ENCODE data around the gene MAP2K1. TPM values are rescaled to one million over a fixed set of nuclear protein-coding genes. Genes with fewer than 3 reads are reported as not detected.

The MAP2K1 gene
- polyA plus RNA-seq, 1 of the 3 experiments (the other 2 are of a cell fraction) = 21.8 TPM

GRCh38 chr15:66476535-66476934, 89.8 kb downstream of the MAP2K1 start:
- H4K20me1 ChIP-seq (ENCODE audit: insufficient read depth) = no peaks in the 10 kb centered on the region
- WGBS (ENCODE audit: low lambda C conversion rate) = 86% methylated on average over 4 of the region's 4 CpGs
- DNase-seq = no peak
- no peak overlapping the region for H3K9ac ChIP-seq
- no peak overlapping the region for H2AFZ ChIP-seq (ENCODE audit: low read depth)
- no peaks in the 10 kb centered on the region for H3K9me2 ChIP-seq
- H3K27ac ChIP-seq (ENCODE audit: low read depth in 2 of 2, low read length in 1 of 2) = no peak overlapping the region
- no peaks in the 10 kb centered on the region for H3F3A ChIP-seq (replicated peaks; ENCODE audit: insufficient read depth)
- H3K9me3 ChIP-seq = no peaks in the 10 kb centered on the region
- no peak for TF ChIP-seq ELF1 (IDR thresholded peaks at IDR 0.05)
- TF ChIP-seq MXI1 (IDR thresholded peaks at IDR 0.05; ENCODE audit: low read depth, low read length) = no peak
- no peak for TF ChIP-seq RCOR1 (IDR thresholded peaks at IDR 0.05; ENCODE audit: low read length)
- no peak for TF ChIP-seq EZH2phosphoT487 (IDR thresholded peaks at IDR 0.05; ENCODE audit: borderline replicate concordance, low read depth)
- TF ChIP-seq SMC3 (IDR thresholded peaks at IDR 0.05; ENCODE audit: low read depth, low read length) = no peak
- TF ChIP-seq PBX3 (IDR thresholded peaks at IDR 0.05) = no peak
- no peak for TF ChIP-seq GATA2 (CRISPR knock-in tag; IDR thresholded peaks at IDR 0.05)
- no peak for TF ChIP-seq JUND (IDR thresholded peaks at IDR 0.05)
- no peak for TF ChIP-seq IRF3 (IDR thresholded peaks at IDR 0.05; ENCODE audit: low read depth, low read length)
- TF ChIP-seq TAF1 (IDR thresholded peaks at IDR 0.05; ENCODE audit: borderline replicate concordance, low read depth, low read length) = no peak
- TF ChIP-seq GABPA (IDR thresholded peaks at IDR 0.05; ENCODE audit: low read depth) = no peak
- TF ChIP-seq NRF1 (IDR thresholded peaks at IDR 0.05; ENCODE audit: low read depth, low read length) = no peak
- TF ChIP-seq USF1 (IDR thresholded peaks at IDR 0.05; ENCODE audit: borderline replicate concordance, low read depth) = no peak
- TF ChIP-seq FOSL2 (IDR thresholded peaks at IDR 0.05; ENCODE audit: borderline replicate concordance, low read depth) = no peak
- no peak for TF ChIP-seq RXRA (IDR thresholded peaks at IDR 0.05; ENCODE audit: borderline replicate concordance, low read depth)
- TF ChIP-seq RFX5 (IDR thresholded peaks at IDR 0.05; ENCODE audit: low read length) = no peak
- TF ChIP-seq CTCF (IDR thresholded peaks at IDR 0.05) = no peak
- no peak for TF ChIP-seq RAD21 (IDR thresholded peaks at IDR 0.05; ENCODE audit: low read length)
- no peak for TF ChIP-seq YY1 (IDR thresholded peaks at IDR 0.05; ENCODE audit: low read depth)
- H3K36me3 ChIP-seq (replicated peaks in 1 of 2; ENCODE audit: control insufficient read depth in 1 of 2, insufficient read depth in 2 of 2, low read length in 1 of 2) = peaks cover 0 to under 1% of the 10 kb centered on the region in 2 experiments
- no peak overlapping the region for H3K4me2 ChIP-seq
- no peak overlapping the region for H3K4me3 ChIP-seq (ENCODE audit: low read depth in 2 of 2, low read length in 1 of 2)
- peaks cover 0 to 9% of the 10 kb centered on the region in 2 experiments; a peak in 1 of 4 replicates for H3K4me1 ChIP-seq (ENCODE audit: control insufficient read depth in 1 of 2, insufficient read depth in 2 of 2, low read depth in 1 of 2, low read length in 1 of 2)
- no peaks in the 10 kb centered on the region for H3K27me3 ChIP-seq (ENCODE audit: insufficient read depth)
- POLR2A ChIA-PET = no interaction called here
- CTCF ChIA-PET = interaction anchor here (1.6 kb wide), 1 partner anchor 29 kb away, joined by 4 read pairs; the partner anchor contains the start of genes RPL4 and ZWILCH
- no peaks in the 10 kb centered on the region for H3K79me2 ChIP-seq (ENCODE audit: insufficient read depth)

Measured in SK-N-SH (cell line).